COLO668 (cell line): ENCODE results near the gene SALL1.

Experiments used
- DNase-seq: peaks from one replicate; lab custom pipeline; 2025; ENCODE audit not compliant: unreplicated experiment; lab: John Stamatoyannopoulos, UW

SALL1 gene

DNA sequence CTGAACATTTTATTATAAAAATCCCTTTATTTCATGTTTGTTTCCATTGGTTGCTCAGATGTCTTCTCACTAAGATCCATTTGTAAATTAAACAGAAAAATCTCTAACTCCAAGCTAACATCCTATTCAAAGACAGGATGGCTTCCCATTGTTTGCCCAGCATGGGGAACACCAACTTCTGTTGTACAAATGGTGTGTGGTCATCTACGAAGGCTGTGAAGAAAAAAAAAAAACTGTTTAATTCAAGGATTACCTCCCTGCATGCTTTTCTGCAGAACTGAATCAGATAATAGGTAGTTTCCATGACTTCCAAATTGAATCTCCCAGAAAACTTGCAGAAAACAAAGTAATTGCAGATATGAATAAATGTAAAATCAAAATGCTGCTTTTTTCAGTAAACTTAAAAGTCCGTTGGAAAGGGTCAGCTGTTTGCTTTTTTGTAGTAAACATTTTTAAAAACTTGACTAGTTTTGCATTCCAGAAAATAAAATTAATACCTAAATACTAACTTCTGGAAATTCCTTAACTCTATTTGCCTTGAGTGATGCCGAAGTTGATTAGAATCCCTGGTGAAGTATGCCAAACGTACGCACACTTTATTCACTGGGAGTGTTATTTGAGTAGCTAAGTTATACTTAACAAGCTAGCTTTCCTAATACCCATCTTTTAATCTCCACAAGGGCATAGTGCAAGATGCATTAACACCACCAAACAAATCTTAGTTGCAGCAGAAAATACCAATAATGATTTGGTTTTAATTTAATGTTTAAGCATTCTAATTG lies 7.7 kb downstream of the SALL1 start:
- no peak for DNase-seq

DNA sequence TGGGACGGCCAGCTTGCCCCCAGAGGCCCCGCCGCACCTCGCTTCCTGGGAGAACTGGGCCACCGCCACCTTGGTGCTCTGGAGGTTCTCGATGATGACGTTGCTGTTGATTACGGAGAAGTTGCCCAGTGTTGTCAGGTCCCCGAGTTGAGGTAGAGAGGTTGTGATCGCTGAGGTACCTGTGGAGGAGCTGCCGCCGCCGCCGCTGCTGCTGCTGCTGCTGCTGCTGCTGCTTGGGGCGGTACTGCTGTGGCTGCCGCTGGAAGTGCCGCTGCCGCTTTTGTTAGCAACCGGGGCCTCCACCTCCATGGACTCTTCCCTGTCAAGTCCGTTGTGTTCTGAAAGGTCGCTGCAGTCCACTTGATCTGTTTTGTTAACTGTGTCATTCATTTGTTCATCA lies 9.5 kb downstream of the SALL1 start:
- DNase-seq: no peak

GRCh38 chr16:51141106-51141505 lies 10.0 kb downstream of the SALL1 start:
- DNase-seq: no peak

- DNase-seq: no peak
Observed at GRCh38 chr16:51140112-51140511, 11.0 kb downstream of the SALL1 start.

- no peak for DNase-seq
Observed at GRCh38 chr16:51139568-51139967, 11.5 kb downstream of the SALL1 start.

DNA sequence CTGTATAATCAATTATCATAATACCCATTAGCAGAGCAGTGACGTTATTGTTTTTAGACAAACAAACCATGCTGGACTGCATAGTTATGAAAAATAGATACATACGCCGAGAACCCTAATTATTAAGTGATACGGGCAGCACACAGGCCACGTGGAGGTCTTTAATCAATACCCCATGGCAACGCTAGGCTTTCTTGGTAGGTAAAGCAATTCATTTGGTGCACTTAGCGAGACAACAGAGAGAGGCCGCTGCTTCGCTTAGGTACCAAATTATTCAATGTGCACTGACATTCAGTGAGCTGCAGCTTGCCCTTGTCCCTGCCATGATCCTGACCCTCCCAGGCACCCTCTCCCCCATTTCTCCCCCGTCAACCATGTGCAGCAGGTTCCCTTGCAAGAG lies 12.9 kb downstream of the SALL1 start:
- no peak for DNase-seq

- DNase-seq: no peak
Observed at GRCh38 chr16:51137097-51137496, 14.0 kb downstream of the SALL1 start.

- DNase-seq: no peak
Observed at GRCh38 chr16:51134876-51135275, 16.2 kb downstream of the SALL1 start.

- DNase-seq: no peak
Observed at GRCh38 chr16:51134269-51134812, 16.7 kb downstream of the SALL1 start.

- DNase-seq: no peak
Observed at GRCh38 chr16:51133688-51134087, 17.4 kb downstream of the SALL1 start.

DNA sequence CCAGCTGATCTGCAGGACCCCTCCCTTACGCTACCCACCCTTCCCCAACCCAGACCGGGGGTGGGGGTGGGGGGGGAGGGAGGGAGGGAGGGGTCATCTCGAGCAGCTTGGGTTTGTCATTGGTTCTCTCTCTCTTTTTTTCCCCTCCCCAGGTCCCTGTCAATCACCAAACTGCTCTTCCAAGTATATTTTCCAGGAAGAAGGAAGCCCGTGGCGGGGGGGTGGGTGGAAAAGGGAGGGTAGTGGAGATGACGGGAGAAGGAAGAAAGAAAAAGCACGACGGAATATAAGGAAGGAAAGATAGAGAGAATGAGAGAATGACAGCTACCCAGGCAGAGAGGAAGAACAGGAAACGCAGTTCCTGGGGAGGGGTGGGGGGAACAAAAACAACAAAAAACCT lies 17.9 kb downstream of the SALL1 start:
- no peak for DNase-seq

GRCh38 chr16:51132490-51133115 lies 18.5 kb downstream of the SALL1 start:
- DNase-seq: no peak

GRCh38 chr16:51131619-51132018 lies 19.5 kb downstream of the SALL1 start:
- no peak for DNase-seq

DNA sequence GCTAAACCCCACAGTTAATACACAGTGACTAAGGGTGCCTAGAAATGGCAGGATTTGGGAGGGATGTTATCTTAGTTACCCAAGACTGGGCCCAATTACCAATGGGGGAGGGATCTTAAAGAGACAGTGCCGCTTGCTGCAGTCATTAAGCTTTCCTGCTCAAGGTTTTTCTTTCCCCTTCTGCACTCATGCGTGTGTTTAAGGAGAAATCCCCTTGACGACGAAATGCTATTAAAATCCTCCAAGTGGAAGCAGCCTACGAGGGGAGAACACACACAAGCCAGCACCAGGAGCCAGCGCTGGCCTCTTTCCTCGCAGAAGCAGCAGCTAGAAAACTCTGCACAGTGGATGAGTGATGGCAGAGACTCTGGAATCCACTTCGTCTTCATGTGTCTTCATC lies 22.0 kb downstream of the SALL1 start:
- DNase-seq: no peak

- DNase-seq: no peak
Observed at GRCh38 chr16:51125992-51126391, 25.1 kb downstream of the SALL1 start.

- no peak for DNase-seq
Observed at GRCh38 chr16:51124896-51125295, 26.2 kb downstream of the SALL1 start.

DNA sequence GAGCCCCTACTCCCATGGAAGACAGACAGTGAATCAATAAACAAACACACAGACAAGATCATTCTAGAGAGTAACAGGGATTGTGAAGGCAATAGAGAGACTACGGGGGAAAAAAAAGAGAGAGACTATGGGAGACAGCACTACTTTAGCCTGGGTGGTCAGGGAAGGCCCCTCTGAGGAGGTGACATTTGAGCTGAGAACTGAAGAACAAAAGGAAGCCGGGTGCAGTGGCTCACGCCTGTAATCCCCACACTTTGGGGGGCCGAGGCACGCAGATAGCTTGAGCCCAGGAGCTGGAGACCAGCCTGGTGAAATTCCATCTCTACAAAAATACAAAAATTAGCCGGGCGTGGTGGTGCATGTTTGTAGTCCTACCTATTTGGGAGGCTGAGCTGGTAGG lies 29.2 kb downstream of the SALL1 start:
- DNase-seq: no peak

DNA sequence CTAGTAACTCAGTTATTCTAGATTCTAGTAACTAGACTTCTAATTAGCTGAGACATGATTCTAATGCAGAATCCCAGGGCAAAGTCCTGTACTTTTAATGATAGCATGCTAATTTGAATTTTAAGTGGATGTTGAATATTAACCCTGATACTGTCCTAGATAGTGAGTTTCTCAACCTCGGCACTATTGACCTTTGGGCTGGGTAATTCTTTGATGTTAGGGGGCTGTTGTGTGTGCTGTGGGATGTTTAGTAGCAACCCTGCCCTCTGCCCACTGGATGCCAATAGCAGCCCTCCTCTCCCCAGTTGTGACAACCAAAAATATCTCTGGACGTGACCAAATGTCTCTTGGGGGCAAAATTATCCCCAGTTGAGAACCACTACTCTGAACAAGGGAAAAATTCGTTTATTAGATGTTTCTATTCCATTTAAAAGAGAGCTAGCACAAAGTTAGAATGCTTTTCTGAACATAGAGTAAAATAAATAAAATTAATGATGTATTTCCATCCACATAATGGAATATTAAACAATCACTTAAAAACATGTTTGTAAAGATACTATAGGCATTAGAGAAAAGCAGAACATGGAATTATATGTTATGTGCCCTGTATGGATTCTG lies 30.2 kb downstream of the SALL1 start:
- no peak for DNase-seq

DNA sequence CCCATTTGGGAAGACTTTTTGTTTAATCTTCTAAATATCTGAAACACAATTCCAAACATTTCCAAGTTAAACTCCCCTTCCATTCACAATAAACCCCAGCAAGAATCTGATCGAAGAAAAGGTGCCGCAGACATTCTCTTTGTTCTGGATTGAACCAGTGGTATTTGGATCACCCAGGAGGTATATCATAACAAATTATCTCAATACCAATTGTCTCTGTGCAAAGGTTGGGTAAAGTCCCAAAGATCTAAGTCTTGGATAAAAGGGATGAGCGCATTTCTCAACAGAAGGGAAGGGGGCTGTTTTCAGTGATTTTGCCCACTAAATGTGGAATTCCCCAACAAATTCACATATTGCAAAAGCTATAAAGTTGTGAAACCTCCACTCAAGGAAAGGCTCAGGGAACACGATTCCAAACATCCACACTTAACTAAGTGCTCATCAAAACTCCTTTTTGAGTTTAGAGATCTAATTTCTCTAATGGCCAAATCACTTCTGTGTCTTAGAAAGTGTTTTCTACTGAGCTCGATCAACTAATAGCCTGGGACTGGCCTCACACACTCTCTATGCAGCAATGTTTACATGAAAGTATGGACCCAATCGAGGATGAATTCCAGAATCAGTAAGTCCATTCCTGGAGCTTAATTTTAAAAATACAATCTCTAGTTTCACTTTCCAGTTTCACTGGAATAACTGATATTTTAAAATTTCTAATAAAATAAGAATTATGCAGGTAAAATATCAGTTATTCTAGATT lies 30.9 kb downstream of the SALL1 start:
- DNase-seq: no peak

DNA sequence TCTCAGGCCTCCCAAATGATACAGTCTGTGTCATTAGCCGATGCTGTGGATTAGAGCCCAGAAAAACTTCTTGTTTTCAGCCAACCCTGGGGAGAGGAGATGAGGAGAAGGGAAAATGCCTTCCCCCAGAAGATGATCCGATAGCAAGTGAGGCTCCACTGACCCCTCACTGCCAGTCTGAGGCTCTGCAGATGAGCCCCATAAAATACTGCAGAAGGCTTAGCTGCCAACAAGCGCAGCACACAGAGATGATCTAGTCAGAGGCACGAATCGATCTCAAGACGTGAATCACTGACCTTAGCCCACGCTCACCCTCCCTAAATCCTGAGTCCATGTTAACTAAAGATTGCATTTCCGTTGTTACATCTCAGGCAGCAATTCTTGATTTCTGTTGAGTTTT lies 31.5 kb downstream of the SALL1 start:
- no peak for DNase-seq

DNA sequence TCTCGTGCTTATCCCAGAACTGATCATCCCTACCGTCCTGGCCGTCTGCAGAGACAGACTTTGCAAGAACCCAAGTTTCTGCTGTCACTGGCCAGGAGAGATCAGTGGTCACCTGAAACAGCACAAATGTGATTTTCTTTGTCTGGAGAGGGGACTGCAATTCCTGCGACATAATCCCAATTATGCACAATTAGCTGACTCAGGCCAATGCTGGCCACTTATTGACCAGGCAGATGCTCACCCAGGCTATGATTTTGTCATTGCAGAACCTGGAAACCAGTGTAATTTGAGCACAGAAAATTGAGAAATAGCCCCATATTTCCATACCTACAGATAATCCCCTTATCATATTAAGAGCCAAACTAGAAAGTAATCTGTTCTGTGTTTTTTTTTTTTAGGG lies 34.7 kb downstream of the SALL1 start:
- no peak for DNase-seq
